GM23338 (cell line): ENCODE measurements around the gene EIF5A. TPM values are rescaled to one million over a fixed set of nuclear protein-coding genes. Genes with fewer than 3 reads are reported as not detected.

Experiments used
- polyA plus RNA-seq: library from polyadenylated mRNA; unstranded; fragments of >200 nt; fragmentation: Nextera tagmentation; extraction: Ambion mirVana; gene quantifications from 2 replicates; pipeline ENCODE4 v1.2.1, GENCODE V29; 2016
- small RNA-seq: library from RNA; depleted of rRNA; stranded (forward); fragments of <200 nt; gene quantifications from one replicate; pipeline ENCODE3, GENCODE V24; 2014; ENCODE audit warnings: low replicate concordance
- total RNA-seq: library from RNA; depleted of rRNA; stranded (reverse); fragments of >200 nt; shearing (Covaris generic); gene quantifications from 2 replicates; pipeline ENCODE4 v1.2.3, GENCODE V29; 2014; rRNA removed

Gene EIF5A
- total and polyA plus RNA-seq, 2 experiments from 2014 or later: 833 to 1,562 TPM

Small RNAs within 50 kb of the gene (small RNA-seq; reads per million reads assigned to genes)
- gene AC026954.2 (not detected), gene RF00019 (not detected)

Other genes with a start within 250 kb of the EIF5A start
Only the 30 nearest of the 32 such genes appear.
- 0.97 TPM in 1 of 2 replicates, not detected in the other for gene ASGR2, start 192.8 kb upstream of the EIF5A start, total RNA-seq
- not detected in 2 replicates for gene ASGR2, start 192.8 kb upstream of the EIF5A start, polyA plus RNA-seq
- gene ASGR1, start 128.3 kb upstream of the EIF5A start, total RNA-seq: 5.3 and 9.0 TPM in 2 replicates
- 5.9 and 8.3 TPM in 2 replicates for gene ASGR1, start 128.3 kb upstream of the EIF5A start, polyA plus RNA-seq
- gene DLG4, start 87.8 kb upstream of the EIF5A start, total RNA-seq: 28.7 and 31.0 TPM in 2 replicates
- gene DLG4, start 87.8 kb upstream of the EIF5A start, polyA plus RNA-seq: 7.7 and 11.1 TPM in 2 replicates
- gene ACADVL, start 87.7 kb upstream of the EIF5A start, total RNA-seq: 108 and 152 TPM in 2 replicates
- gene ACADVL, start 87.7 kb upstream of the EIF5A start, polyA plus RNA-seq: 139 and 156 TPM in 2 replicates
- 53.9 and 80.6 TPM in 2 replicates for gene DVL2, start 73.1 kb upstream of the EIF5A start, total RNA-seq
- gene DVL2, start 73.1 kb upstream of the EIF5A start, polyA plus RNA-seq: 17.6 and 19.7 TPM in 2 replicates
- 33.2 and 51.0 TPM in 2 replicates for gene PHF23, start 68.2 kb upstream of the EIF5A start, total RNA-seq
- gene PHF23, start 68.2 kb upstream of the EIF5A start, polyA plus RNA-seq: 35.4 and 36.6 TPM in 2 replicates
- gene GABARAP, start 65.2 kb upstream of the EIF5A start, total RNA-seq: 88.8 and 128 TPM in 2 replicates
- 497 and 520 TPM in 2 replicates for gene GABARAP, start 65.2 kb upstream of the EIF5A start, polyA plus RNA-seq
- 93.4 and 109 TPM in 2 replicates for gene CTDNEP1, start 55.9 kb upstream of the EIF5A start, total RNA-seq
- 48.1 and 55.2 TPM in 2 replicates for gene CTDNEP1, start 55.9 kb upstream of the EIF5A start, polyA plus RNA-seq
- 23.2 and 41.4 TPM in 2 replicates for gene ELP5, start 55.4 kb upstream of the EIF5A start, total RNA-seq
- gene ELP5, start 55.4 kb upstream of the EIF5A start, polyA plus RNA-seq: 38.3 and 40.9 TPM in 2 replicates
- 111 and 117 TPM in 2 replicates for gene CLDN7, start 45.1 kb upstream of the EIF5A start, total RNA-seq
- gene CLDN7, start 45.1 kb upstream of the EIF5A start, polyA plus RNA-seq: 46.1 and 50.7 TPM in 2 replicates
- gene SLC2A4, start 25.9 kb upstream of the EIF5A start, total RNA-seq: 10.2 and 13.6 TPM in 2 replicates
- 6.3 and 6.9 TPM in 2 replicates for gene SLC2A4, start 25.9 kb upstream of the EIF5A start, polyA plus RNA-seq
- 20.6 and 36.5 TPM in 2 replicates for gene YBX2, start 13.0 kb upstream of the EIF5A start, total RNA-seq
- 22.1 and 22.5 TPM in 2 replicates for gene YBX2, start 13.0 kb upstream of the EIF5A start, polyA plus RNA-seq
- gene GPS2, start 7.7 kb downstream of the EIF5A start, total RNA-seq: 64.8 and 83.4 TPM in 2 replicates
- 117 and 122 TPM in 2 replicates for gene GPS2, start 7.7 kb downstream of the EIF5A start, polyA plus RNA-seq
- 36.8 and 42.3 TPM in 2 replicates for gene NEURL4, start 21.7 kb downstream of the EIF5A start, total RNA-seq
- gene NEURL4, start 21.7 kb downstream of the EIF5A start, polyA plus RNA-seq: 6.3 and 6.7 TPM in 2 replicates
- gene ACAP1, start 28.9 kb downstream of the EIF5A start, total RNA-seq: 30.7 and 35.8 TPM in 2 replicates
- gene ACAP1, start 28.9 kb downstream of the EIF5A start, polyA plus RNA-seq: 40.1 and 43.9 TPM in 2 replicates
- gene KCTD11, start 44.5 kb downstream of the EIF5A start, total RNA-seq: 7.7 and 8.8 TPM in 2 replicates
- 2.2 and 2.3 TPM in 2 replicates for gene KCTD11, start 44.5 kb downstream of the EIF5A start, polyA plus RNA-seq
- not detected in 2 replicates for gene TMEM95, start 47.5 kb downstream of the EIF5A start, total RNA-seq
- not detected in 2 replicates for gene TMEM95, start 47.5 kb downstream of the EIF5A start, polyA plus RNA-seq
- gene TNK1, start 73.5 kb downstream of the EIF5A start, total RNA-seq: 8.9 and 15.0 TPM in 2 replicates
- 6.1 TPM in 2 replicates for gene TNK1, start 73.5 kb downstream of the EIF5A start, polyA plus RNA-seq
- gene PLSCR3, start 86.9 kb downstream of the EIF5A start, total RNA-seq: 34.3 and 41.7 TPM in 2 replicates
- gene PLSCR3, start 86.9 kb downstream of the EIF5A start, polyA plus RNA-seq: 29.5 and 30.0 TPM in 2 replicates
- 127 and 138 TPM in 2 replicates for gene TMEM256, start 96.5 kb downstream of the EIF5A start, total RNA-seq
- 197 and 227 TPM in 2 replicates for gene TMEM256, start 96.5 kb downstream of the EIF5A start, polyA plus RNA-seq
- 26.8 and 38.7 TPM in 2 replicates for gene NLGN2, start 100.2 kb downstream of the EIF5A start, total RNA-seq
- 14.4 TPM in 2 replicates for gene NLGN2, start 100.2 kb downstream of the EIF5A start, polyA plus RNA-seq
- not detected in 2 replicates for gene SPEM1, start 112.7 kb downstream of the EIF5A start, total RNA-seq
- not detected in 2 replicates for gene SPEM1, start 112.7 kb downstream of the EIF5A start, polyA plus RNA-seq
- gene SPEM2, start 118.0 kb downstream of the EIF5A start, total RNA-seq: not detected in 2 replicates
- gene SPEM2, start 118.0 kb downstream of the EIF5A start, polyA plus RNA-seq: not detected in 2 replicates
- not detected in 2 replicates for gene SPEM3, start 121.2 kb downstream of the EIF5A start, total RNA-seq
- gene SPEM3, start 121.2 kb downstream of the EIF5A start, polyA plus RNA-seq: not detected in 2 replicates
- gene TMEM102, start 127.8 kb downstream of the EIF5A start, total RNA-seq: 15.1 and 23.2 TPM in 2 replicates
- gene TMEM102, start 127.8 kb downstream of the EIF5A start, polyA plus RNA-seq: 6.1 and 6.4 TPM in 2 replicates
- gene FGF11, start 131.9 kb downstream of the EIF5A start, total RNA-seq: 16.6 TPM in 2 replicates
- 11.1 and 13.3 TPM in 2 replicates for gene FGF11, start 131.9 kb downstream of the EIF5A start, polyA plus RNA-seq
- gene CHRNB1, start 137.4 kb downstream of the EIF5A start, total RNA-seq: 11.2 and 12.0 TPM in 2 replicates
- 10.0 and 11.1 TPM in 2 replicates for gene CHRNB1, start 137.4 kb downstream of the EIF5A start, polyA plus RNA-seq
- 6.9 and 11.2 TPM in 2 replicates for gene ZBTB4, start 172.0 kb downstream of the EIF5A start, total RNA-seq
- 3.6 and 4.2 TPM in 2 replicates for gene ZBTB4, start 172.0 kb downstream of the EIF5A start, polyA plus RNA-seq
- not detected in 2 replicates for gene SLC35G6, start 173.8 kb downstream of the EIF5A start, total RNA-seq
- 0.16 TPM in 1 of 2 replicates, not detected in the other for gene SLC35G6, start 173.8 kb downstream of the EIF5A start, polyA plus RNA-seq
- gene POLR2A, start 176.7 kb downstream of the EIF5A start, total RNA-seq: 136 and 151 TPM in 2 replicates
- 56.8 and 58.1 TPM in 2 replicates for gene POLR2A, start 176.7 kb downstream of the EIF5A start, polyA plus RNA-seq